IMR-90 (cell line): ENCODE measurements around the gene PMEPA1. TPM values are rescaled to one million over a fixed set of nuclear protein-coding genes. Genes with fewer than 3 reads are reported as not detected.

ENCODE experiments used
- ATAC-seq: fragments of 200-7000 bp; cut with Tn5 transposase; 2 replicates; pipeline ENCODE4 v1.9.1; 2020; ENCODE audit warnings: low read depth, mild to moderate bottlenecking, moderate library complexity
- BruUV-seq: library from RNA; stranded (reverse); fragments of 400-500 nt; replicated peaks from 2 replicates; lab custom pipeline; 2021; lab: Mats Ljungman, UMichigan
- CTCF ChIA-PET: fragments of 300-600 bp; formaldehyde crosslinking; extraction: SDS; loops from one replicate; lab custom pipeline; 2021; ENCODE audit warnings: antibody characterized with exemption; lab: Yijun Ruan, JAX
- POLR2A ChIA-PET: fragments of 300-600 bp; sonication (Branson Sonifier 250); formaldehyde crosslinking; loops from one replicate; lab custom pipeline; 2022; ENCODE audit warnings: antibody characterized with exemption; ENCODE audit not compliant: unreplicated experiment; lab: Charles Lee
- DNase-seq: peaks from one replicate; pipeline ENCODE4 v3.0.0; 2013
- H2AFZ ChIP-seq: replicated peaks from 2 replicates; pipeline ENCODE3; 2013; ENCODE audit warnings: low read length, mild to moderate bottlenecking; ENCODE audit not compliant: poor library complexity
- H2AK5ac ChIP-seq: 2 replicates; pipeline ENCODE4 v1.6.1; 2013; ENCODE audit warnings: low read depth, low read length, inconsistent platforms
- H2AK9ac ChIP-seq: replicated peaks from 2 replicates; pipeline ENCODE3; 2013; ENCODE audit warnings: mild to moderate bottlenecking, low read depth, low read length, moderate library complexity; ENCODE audit not compliant: poor library complexity
- H2BK120ac ChIP-seq: 2 replicates; pipeline ENCODE4 v1.6.1; 2013; ENCODE audit warnings: low read depth, low read length, inconsistent platforms
- H2BK15ac ChIP-seq: 3 replicates; pipeline ENCODE4 v1.6.1; 2013; ENCODE audit warnings: low read depth, low read length, inconsistent platforms
- H2BK20ac ChIP-seq: 2 replicates; pipeline ENCODE4 v1.6.1; 2013; ENCODE audit warnings: low read depth, mild to moderate bottlenecking, inconsistent platforms, low read length, moderate library complexity
- H2BK5ac ChIP-seq: 2 replicates; pipeline ENCODE4 v1.6.1; 2013; ENCODE audit warnings: mild to moderate bottlenecking, low read depth, low read length, inconsistent platforms; ENCODE audit not compliant: poor library complexity, severe bottlenecking
- H3K14ac ChIP-seq: replicated peaks from 2 replicates; pipeline ENCODE4 v1.6.1; 2013; ENCODE audit warnings: low read depth, low read length, inconsistent platforms
- H3K18ac ChIP-seq: 2 replicates; pipeline ENCODE4 v1.6.1; 2013; ENCODE audit warnings: low read depth, low read length, control low read depth
- H3K23ac ChIP-seq: 2 replicates; pipeline ENCODE4 v1.6.1; 2013; ENCODE audit warnings: low read depth, low read length, inconsistent platforms
- H3K27ac ChIP-seq: 2 replicates; pipeline ENCODE4 v1.5.1; 2013; ENCODE audit warnings: mild to moderate bottlenecking, control low read depth, low read length; ENCODE audit not compliant: insufficient read depth
- H3K27me3 ChIP-seq: 2 replicates; pipeline ENCODE4 v1.6.1; 2013; ENCODE audit warnings: low read length; ENCODE audit not compliant: control insufficient read depth, insufficient read depth
- H3K36me3 ChIP-seq: 2 replicates; pipeline ENCODE4 v1.6.1; 2013; ENCODE audit warnings: low read length, mixed read lengths; ENCODE audit not compliant: control insufficient read depth, insufficient read depth
- H3K4ac ChIP-seq: 2 replicates; pipeline ENCODE4 v1.6.1; 2013; ENCODE audit warnings: low read depth, low read length, inconsistent platforms
- H3K4me1 ChIP-seq: 2 replicates; pipeline ENCODE4 v1.6.1; 2013; ENCODE audit warnings: low read length, mixed read lengths; ENCODE audit not compliant: control insufficient read depth, insufficient read depth
- H3K4me2 ChIP-seq: 2 replicates; pipeline ENCODE4 v1.6.1; 2013; ENCODE audit warnings: low read depth, mild to moderate bottlenecking, control low read depth, low read length, moderate library complexity
- H3K4me3 ChIP-seq: 2 replicates; pipeline ENCODE4 v1.5.1; 2013; ENCODE audit warnings: low read depth, mild to moderate bottlenecking, control low read depth, low read length, moderate library complexity; ENCODE audit not compliant: insufficient read depth
- H3K56ac ChIP-seq: 2 replicates; pipeline ENCODE4 v1.6.1; 2013; ENCODE audit warnings: low read length, inconsistent platforms; ENCODE audit not compliant: insufficient read depth; ENCODE audit errors: extremely low read depth
- H3K79me1 ChIP-seq, 2 experiments: 2 replicates each; pipeline ENCODE4 v1.6.1; 2013; ENCODE audit warnings: low read length in 2 of 2, inconsistent platforms in 1 of 2, low read depth in 1 of 2
- H3K9ac ChIP-seq: 2 replicates; pipeline ENCODE4 v1.6.1; 2013; ENCODE audit warnings: low read depth, low read length, control low read depth
- H3K9me1 ChIP-seq: 2 replicates; pipeline ENCODE4 v1.6.1; 2013; ENCODE audit warnings: low read length, inconsistent platforms; ENCODE audit not compliant: insufficient read depth
- H3K9me3 ChIP-seq: 2 replicates; pipeline ENCODE4 v1.6.1; 2013; ENCODE audit warnings: low read length; ENCODE audit not compliant: control insufficient read depth, insufficient read depth
- H4K20me1 ChIP-seq: 2 replicates; pipeline ENCODE4 v1.6.1; 2013; ENCODE audit warnings: low read length, inconsistent platforms; ENCODE audit not compliant: insufficient read depth
- H4K5ac ChIP-seq: 2 replicates; pipeline ENCODE4 v1.6.1; 2013; ENCODE audit warnings: mild to moderate bottlenecking, low read depth, low read length, control low read depth
- H4K8ac ChIP-seq, 2 experiments: 2 replicates each; pipeline ENCODE4 v1.6.1; 2013; ENCODE audit warnings: low read depth in 2 of 2, low read length in 2 of 2, control low read depth in 1 of 2, inconsistent platforms in 1 of 2
- H4K91ac ChIP-seq: 2 replicates; pipeline ENCODE4 v1.6.1; 2013; ENCODE audit warnings: low read depth, low read length, inconsistent platforms; ENCODE audit not compliant: insufficient read depth
- BHLHE40 ChIP-seq: fragments of 150-350 bp; IDR thresholded peaks from 2 replicates; pipeline ENCODE4 v1.6.1; 2016; ENCODE audit warnings: mild to moderate bottlenecking, low read depth, low read length
- CHD1 ChIP-seq: IDR thresholded peaks from 2 replicates; pipeline ENCODE4 v1.6.1; 2012; ENCODE audit warnings: low read depth, low read length, improper control_type of control experiment
- RAD21 ChIP-seq: IDR thresholded peaks from 2 replicates; pipeline ENCODE4 v1.6.1; 2012; ENCODE audit warnings: low read length, improper control_type of control experiment
- WGBS, 2 experiments: methylation state at CpG; one replicate each; pipeline versions ENCODE4 v1.1.5 to v1.1.7; 2013; ENCODE audit warnings: missing lambda C conversion rate in 2 of 2; ENCODE audit not compliant: insufficient read length in 1 of 2; ENCODE audit errors: extremely low coverage in 2 of 2; 5-methylcytosine and 5-hydroxymethylcytosine counted together
- dilution Hi-C: fragments of 300-500 bp; cut with HindIII; formaldehyde crosslinking; loops from one replicate; pipeline ENCODE4 v1.14.3; 2018; ENCODE audit warnings: low sequenced_read_pairs; ENCODE audit not compliant: unreplicated experiment
- in situ Hi-C: fragments of 300-500 bp; cut with MboI; formaldehyde crosslinking; loops from 3 replicates; pipeline ENCODE4 v1.14.3; 2019; ENCODE audit warnings: low sequenced_read_pairs, inconsistent platforms, mixed read lengths
- intact Hi-C: fragments of 100-400 bp; cut with micrococcal nuclease; formaldehyde crosslinking; loops from 2 replicates; pipeline ENCODE4 v1.10.0; 2022
- polyA plus RNA-seq, 3 experiments: library from polyadenylated mRNA; depleted of rRNA; stranded (reverse); fragments of >200 nt; gene quantifications; 2 replicates each; pipeline ENCODE4 v1.2.3, GENCODE V29; 2012; ENCODE audit warnings: low replicate concordance in 1 of 3
- total RNA-seq: library from RNA; depleted of rRNA; stranded (reverse); fragments of >200 nt; gene quantifications from 2 replicates; pipeline ENCODE4 v1.2.3, GENCODE V29; 2012

Gene PMEPA1
- total and polyA plus RNA-seq, 2 of the 4 experiments (the other 2 are of a cell fraction): 2.0 to 6.9 TPM

DNA sequence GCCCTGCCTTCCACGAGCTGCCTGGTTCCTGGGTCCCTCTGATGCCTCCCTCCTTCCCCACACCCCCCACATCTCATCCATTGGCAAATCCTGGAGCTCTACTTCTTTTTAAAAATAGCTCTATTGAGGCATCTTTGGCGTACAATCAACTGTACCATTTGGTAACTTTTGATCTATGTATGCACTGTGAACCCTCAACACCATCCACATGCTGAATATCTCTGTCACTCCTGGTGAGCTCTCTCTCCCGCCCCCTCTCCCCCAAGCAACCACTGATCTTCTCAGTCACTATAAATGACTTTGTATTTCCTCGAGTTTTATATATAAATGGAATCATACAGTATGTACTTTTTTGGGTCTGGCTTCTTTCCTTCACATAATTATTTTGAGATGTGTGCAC, 22.4 kb upstream of the PMEPA1 start:
- Histone ChIP-seq H3K9me3 (no peaks in the 10 kb centered on the region), H3K4me1 (no peaks in the 10 kb centered on the region), H2AFZ (no peak overlapping the region), H3K27ac (no peak overlapping the region), H3K36me3 (no peaks in the 10 kb centered on the region), H4K91ac (no peak overlapping the region), H3K56ac (no peak overlapping the region), H3K4me3 (no peak overlapping the region), H2AK5ac (no peak overlapping the region), H4K5ac (no peak overlapping the region), H3K18ac (no peak overlapping the region), H3K79me1 (no peaks in the 10 kb centered on the region), H3K9me1 (no peaks in the 10 kb centered on the region), H3K4ac (no peak overlapping the region), H3K27me3 (peaks cover 41% of the 10 kb centered on the region), H3K14ac (no peak overlapping the region), H4K20me1 (no peaks in the 10 kb centered on the region), H3K9ac (no peak overlapping the region), H2BK5ac (no peak overlapping the region), H2BK15ac (no peak overlapping the region), H3K23ac (no peak overlapping the region), H2AK9ac (no peak overlapping the region), H2BK20ac (no peak overlapping the region), H3K4me2 (no peak overlapping the region), H2BK120ac (no peak overlapping the region), H4K8ac (no peak overlapping the region)
- in situ Hi-C loops (no loop called here), dilution Hi-C loops (no loop called here), intact Hi-C loops (no loop called here)
- TF ChIP-seq BHLHE40 (no peak), RAD21 (no peak), CHD1 (no peak)
- no CpG with 5 or more reads among the region's 4 CpGs for WGBS, 2 experiments
- ChIA-PET CTCF (no interaction called here), POLR2A (no interaction called here)
- DNase-seq (no peak), ATAC-seq (no peak)
- BruUV-seq: no TSS peak
